Smooth muscle cell of the brain vasculature (primary cell): ENCODE data around the gene LRRC73.
A peak's percentile ranks its signal among the peaks of the same experiment; 100 is the strongest.
"Not testable (repeated sequence)": the region's sequence is repeated elsewhere in the genome, so short reads cannot be mapped to it uniquely, and the experiment has no call there.

Experiments
- DNase-seq: peaks from one replicate; pipeline ENCODE4 v3.0.0-alpha.2; 2012; ENCODE audit warnings: low read depth, low spot score

The LRRC73 gene

DNA sequence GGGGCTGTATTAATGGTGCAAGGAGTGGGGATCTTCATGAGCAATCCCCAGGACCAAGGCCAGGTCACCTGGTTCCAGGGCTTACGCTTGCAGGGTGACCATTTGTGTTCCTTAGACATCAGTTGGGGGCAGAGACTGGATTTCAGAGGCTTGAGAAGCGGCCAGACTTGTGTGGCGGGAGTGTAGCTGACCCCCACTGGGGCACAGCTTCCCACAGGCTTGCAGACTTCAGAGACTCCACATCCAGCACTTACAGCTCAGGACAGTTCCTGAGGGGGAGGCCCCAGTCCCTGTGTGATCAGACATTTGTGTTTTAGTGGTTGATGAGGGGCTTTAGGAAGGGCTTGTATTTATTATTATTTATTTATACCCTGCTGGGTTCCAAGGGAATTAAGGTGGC is 17.5 kb downstream of the LRRC73 start:
- DNase-seq: peak; percentile 43

GRCh38 chr6:43491750-43492661 is 18.1 kb downstream of the LRRC73 start:
- DNase-seq: peak; percentile 45

DNA sequence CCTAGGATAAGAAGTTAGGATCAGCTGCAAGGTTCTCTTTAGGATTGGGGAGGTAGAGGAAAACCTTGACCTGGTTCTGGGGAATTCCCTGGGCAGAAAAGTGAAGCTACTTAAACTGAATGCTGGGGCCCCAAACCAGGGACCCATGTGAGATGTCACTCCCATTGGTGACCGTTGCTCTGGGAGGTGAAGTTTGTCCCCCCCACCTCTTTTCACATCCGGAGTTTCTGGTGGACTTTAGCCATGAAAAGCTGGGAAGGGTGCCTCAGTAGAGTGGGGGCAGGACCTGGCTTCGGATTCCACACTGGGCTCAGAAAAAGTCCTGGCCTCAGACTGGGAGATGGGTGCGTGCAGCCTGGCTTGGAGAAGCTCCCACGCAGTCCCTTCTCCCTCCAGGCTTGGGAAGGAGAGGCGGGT is 19.6 kb downstream of the LRRC73 start:
- no peak for DNase-seq

- DNase-seq: no peak
Observed at GRCh38 chr6:43489277-43490072, 20.7 kb downstream of the LRRC73 start.

DNA sequence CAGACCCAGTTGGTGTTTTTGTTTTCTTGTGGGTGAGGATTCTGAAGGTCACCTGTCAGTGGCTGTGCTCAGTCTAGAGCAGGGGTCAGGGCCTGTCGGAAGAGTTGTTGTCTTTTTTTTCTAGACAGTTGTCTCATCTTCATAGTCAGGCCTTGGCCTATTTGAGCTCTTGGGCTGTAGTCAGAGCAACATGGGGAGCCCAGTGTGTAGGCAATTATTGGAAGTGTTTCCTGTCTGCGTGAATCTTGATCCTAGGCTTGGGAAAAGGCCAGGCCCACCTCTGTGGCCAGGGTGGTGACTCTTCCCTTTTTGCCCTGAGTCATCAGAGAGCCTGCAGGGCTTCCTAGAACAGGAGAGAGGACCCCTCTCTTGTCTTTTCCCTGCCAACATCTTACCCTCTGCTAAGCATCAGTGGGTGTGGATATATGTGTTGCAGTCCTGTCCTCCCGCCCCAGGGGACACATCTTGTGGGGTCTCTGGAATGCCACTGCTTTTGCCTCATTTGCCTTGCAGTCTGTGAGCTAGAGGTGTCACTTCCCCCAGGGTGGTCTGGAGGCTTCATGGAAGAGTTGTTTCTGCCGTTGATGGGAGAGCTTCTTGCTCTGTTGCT is 21.4 kb downstream of the LRRC73 start:
- DNase-seq: no peak

- no peak for DNase-seq
Observed at GRCh38 chr6:43481591-43482236, 28.4 kb downstream of the LRRC73 start.

DNA sequence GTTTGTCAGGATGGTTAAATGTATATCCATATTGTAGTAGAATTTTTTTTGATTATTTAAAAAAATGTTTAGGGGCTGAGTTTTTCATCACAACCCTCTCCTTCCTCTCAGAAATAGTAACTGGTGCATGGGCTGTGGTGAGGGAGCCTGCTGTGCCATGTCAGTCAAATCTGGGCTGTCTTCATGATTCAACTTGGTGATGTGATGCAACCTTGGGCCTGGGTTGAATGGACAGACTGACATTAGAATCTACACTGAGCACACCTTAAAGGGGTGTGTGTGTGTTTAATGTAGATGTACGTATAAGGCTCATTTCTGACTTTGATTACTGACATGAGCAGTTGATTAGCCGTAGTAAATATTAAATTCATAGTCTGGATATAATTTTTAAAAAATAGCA is 29.1 kb downstream of the LRRC73 start:
- DNase-seq: no peak

GRCh38 chr6:43478008-43478372 is 32.2 kb downstream of the LRRC73 start:
- DNase-seq: no peak

DNA sequence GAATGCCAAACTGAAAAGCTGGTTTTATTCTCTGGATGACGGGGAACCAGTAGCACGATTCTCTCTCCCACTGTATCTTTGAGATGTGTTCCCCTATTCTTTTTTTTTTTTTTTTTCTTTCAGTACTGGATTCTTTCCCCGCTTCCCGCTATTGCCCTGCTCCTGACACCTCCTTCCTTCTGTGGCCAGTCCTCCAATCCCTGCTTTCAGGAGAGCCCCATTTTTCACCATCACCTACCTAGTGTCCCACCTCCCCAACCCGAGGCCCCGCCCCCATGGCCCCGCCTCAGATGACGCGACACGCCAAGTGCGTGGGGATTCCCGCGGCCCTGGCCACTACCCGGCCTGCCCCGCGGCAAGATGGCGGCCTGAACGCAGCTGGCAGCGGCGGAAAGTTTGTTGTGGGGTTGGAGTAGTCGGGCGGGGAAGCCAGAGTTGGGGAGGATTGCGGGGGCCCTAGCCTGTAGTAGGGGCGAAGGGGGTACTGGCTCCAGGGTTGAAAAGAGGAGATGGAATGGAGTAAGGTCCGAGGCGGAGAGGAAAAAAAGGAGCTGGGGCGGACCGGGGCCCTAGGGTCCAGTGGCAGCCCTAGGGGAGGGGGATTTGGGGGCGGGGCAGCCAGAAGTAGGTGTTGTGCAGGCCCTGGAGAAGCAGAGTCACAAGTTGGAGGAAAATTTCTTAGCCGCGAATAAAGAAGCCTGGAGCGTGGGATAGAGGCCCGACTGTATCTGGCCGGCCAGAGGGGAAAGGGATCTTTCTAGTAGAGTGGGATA is 32.7 kb downstream of the LRRC73 start, which contains the start of gene TJAP1:
TJAP1 (plus strand) TSS at position 336 of the 773 bp plus-strand sequence. CDS start 21,432 bp downstream, outside the sequence.
- DNase-seq: peak; percentile 57

- DNase-seq: no peak
Observed at GRCh38 chr6:43476746-43477145, 33.4 kb downstream of the LRRC73 start.

DNA sequence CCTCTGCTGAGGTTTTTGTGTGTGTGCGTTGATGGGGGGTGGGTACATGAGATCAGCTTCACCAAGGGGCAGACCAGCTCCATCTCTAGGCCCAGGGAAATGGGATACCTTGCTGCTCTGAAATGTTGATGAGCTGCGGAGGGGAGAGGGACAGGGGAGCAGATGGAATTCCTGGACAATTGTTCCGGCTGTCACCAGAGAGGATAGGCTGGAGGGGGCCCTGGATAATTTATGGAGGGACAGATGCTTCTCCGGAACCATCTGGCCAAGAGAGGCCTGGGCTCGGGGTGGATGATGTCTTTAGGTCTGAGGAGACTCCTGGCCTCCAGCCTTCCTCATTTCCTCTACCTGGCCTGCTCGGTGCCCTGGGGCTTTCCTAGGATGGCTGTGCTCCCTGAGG is 34.6 kb downstream of the LRRC73 start:
- DNase-seq: no peak

GRCh38 chr6:43472515-43472914 is 37.6 kb downstream of the LRRC73 start:
- DNase-seq: no peak

DNA sequence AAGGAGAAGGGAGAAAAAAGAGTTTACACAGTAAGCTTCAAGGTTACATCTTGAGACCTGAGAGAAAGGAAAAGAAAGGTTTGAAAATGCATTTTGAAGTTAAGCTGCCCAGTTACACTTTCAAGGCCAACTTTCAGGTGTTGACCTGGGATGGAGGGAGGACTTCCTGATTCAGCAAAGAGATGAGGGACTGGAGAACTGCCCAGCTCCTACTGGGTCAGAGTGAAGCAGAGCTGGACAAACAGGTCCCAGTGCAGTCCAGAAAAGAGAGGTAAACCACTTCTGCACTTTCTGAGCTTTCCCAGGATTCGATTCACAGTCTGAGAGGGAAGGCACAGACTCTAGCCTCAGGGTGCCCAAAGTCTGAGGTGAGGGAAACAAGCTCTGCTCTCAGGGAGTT is 38.7 kb downstream of the LRRC73 start:
- no peak for DNase-seq

DNA sequence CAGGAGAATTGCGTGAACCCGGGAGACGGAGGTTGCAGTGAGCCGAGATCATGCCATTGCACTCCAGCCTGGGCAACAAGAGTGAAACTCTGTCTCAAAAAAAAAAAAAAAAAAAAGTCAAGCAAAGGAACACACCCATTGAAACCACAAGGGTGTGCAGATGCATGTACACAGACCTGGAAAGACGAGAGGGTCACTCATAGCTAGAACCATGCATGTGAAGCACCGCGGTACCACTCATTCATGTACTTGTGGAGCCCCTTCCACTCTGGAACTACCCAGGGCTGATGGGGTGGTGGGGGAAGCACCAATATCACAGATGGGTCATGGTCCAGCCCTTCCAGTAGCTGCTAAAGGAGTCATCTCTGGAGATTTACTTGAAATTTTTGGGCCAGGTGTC is 40.2 kb downstream of the LRRC73 start:
- no peak for DNase-seq

DNA sequence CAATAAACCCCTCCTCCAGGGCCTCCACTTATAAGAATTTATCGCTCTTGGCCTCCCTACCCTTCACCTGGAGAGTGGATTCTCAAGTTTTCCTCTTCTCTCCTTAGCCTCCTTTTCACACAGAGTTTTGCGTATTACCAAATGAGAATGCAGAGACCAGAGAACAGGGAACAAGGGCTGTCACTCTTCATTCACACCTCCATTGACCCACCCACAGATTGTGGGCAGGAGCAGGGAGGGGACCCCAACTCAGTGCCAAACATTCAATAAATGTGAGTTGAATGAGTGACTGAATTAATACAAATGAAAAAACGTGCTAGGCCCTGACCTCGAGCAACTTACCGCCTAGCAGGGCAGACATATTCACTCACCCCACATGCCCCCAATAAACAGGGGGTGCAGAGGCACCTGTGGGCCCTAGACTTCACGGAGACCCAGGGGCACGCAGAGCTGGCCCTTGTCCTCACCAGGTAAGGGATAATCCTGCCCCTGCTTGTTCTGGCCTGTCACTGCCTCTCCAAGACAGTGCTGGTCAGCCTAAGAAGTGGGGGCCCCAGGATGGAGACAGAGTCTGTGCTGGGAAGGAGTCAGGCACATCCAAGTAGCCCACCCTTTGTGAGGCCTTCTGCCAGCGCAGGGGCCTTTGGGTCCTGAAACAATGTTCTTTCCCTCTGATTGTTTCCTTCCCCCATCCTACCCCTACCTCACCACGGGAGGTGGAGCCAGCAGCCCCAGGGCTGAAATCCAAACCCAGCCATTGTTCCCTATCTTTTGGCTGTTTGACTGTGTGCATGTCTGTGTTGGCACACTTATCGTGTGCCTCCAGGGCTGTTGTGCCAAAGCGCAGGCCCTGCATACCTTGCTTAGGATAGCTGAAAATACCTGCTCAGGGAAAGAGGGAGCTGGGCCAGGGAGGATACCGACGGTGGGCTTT is 41.1 kb downstream of the LRRC73 start:
- DNase-seq: no peak

DNA sequence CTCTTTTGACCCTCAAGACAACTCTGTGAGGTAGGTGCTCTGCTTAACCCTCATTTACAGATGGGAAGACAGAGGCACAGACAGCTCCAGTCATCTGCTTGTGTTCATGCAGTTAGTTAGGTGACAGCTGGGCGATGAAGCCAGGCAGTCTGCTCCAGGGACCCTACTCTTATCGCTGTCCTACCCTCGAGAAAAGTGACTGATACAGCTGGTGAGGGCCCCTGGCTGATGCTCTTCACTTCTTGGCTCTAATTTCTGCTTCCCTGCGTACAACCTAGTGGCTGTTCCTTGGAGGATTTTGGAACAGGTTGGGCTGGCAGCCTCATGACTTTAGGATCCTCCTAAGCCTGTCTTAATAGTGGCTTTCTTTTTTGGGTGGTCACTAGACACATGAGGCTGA is 41.9 kb downstream of the LRRC73 start:
- no peak for DNase-seq

- no peak for DNase-seq
Observed at GRCh38 chr6:43467752-43468151, 42.4 kb downstream of the LRRC73 start.

- DNase-seq: not testable (repeated sequence)
Observed at GRCh38 chr6:43467265-43467664, 42.9 kb downstream of the LRRC73 start.

DNA sequence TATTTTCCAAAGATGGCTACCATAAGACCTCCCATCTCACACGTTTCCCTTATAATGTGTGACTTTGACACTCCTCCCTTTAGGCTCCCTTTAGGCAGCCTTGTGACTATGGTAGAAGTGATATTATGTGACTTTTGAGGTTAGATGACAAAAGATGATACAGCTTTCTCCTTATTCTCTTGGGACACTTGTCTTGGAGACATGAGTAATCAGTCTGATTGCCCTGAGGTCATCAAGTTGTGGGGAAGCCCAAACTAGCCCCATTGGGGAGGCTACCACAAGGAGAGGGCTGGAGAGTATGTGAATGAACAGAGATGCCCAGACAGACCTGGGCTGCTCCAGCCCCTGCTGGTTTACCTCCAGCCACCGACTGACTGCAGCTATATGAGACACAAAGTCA is 44.2 kb downstream of the LRRC73 start:
- no peak for DNase-seq

DNA sequence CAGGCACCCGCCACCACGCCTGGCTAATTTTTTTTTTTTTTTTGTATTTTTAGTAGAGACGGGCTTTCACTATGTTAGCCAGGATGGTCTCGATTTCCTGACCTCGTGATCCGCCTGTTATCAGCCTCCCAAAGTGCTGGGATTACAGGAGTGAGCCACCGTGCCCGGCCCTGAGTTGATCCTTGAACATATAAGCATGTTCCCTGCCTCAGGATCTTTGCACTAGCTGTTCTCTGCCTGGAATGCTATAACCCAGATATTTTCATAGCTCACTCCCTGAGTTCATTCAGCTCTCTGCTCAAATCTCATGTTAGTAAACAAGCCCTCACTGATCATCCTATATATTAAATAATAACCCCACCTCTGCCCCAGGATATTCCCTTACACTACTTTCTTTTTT is 45.8 kb downstream of the LRRC73 start:
- no peak for DNase-seq
